ENCODE data around the gene ACAP1.

- TF ChIP-seq CTCF (IDR thresholded peaks at IDR 0.05) (no peak), POLR2A (IDR thresholded peaks at IDR 0.05) (no peak)
These were observed 21.1 kb downstream of the ACAP1 start for GRCh38 chr17:7357381-7357780.

Measured in body of pancreas (tissue), 4 donors.